Fibroblast of lung (primary cell): ENCODE measurements around the gene PTPN22.

ENCODE experiments used
- EZH2 ChIP-seq: IDR thresholded peaks from 2 replicates; pipeline ENCODE4 v1.5.1; 2012; ENCODE audit warnings: low read length, control low read depth, mild to moderate bottlenecking; ENCODE audit errors: missing control alignments
- TF ChIP-seq, protein P1 (sequence below), 2 donors: IDR thresholded peaks in 1 of 2; conservative IDR thresholded peaks in 1 of 2; 1 replicate in 1 of 2; 2 replicates in 1 of 2; pipeline ENCODE4 v1.5.1; 2011 to 2012; ENCODE audit warnings: low read length in 2 of 2, control low read depth in 1 of 2, inconsistent platforms in 1 of 2, low read depth in 1 of 2, mild to moderate bottlenecking in 1 of 2

DNA sequence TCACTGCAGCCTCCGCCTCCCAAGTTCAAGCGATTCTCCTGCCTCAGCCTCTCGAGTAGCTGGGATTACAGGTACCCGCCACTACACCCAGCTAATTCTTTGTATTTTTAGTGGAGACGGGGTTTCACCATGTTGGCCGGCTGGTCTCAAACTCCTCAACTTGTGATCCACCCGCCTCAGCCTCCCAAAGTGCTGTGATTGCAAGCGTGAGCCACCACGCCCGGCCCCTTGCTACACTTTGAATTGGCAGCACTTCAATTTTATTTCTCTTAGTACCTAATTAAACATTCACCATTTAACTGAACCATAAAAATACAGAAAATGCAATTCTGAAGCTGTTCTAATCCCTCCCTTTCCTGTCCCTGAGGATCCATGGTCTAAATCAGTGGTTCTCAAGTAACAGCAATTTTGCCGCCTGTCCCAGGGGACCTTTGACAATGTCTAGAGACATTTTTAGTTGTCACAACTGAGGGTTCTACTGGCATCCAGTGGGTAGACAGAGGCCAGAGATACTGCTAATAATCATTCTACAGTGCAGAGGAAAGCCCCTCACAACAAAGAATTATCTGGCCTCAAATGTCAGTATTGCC, 20.2 kb upstream of the PTPN22 start:
- TF ChIP-seq EZH2, result no peak
- TF ChIP-seq, protein P1, sequence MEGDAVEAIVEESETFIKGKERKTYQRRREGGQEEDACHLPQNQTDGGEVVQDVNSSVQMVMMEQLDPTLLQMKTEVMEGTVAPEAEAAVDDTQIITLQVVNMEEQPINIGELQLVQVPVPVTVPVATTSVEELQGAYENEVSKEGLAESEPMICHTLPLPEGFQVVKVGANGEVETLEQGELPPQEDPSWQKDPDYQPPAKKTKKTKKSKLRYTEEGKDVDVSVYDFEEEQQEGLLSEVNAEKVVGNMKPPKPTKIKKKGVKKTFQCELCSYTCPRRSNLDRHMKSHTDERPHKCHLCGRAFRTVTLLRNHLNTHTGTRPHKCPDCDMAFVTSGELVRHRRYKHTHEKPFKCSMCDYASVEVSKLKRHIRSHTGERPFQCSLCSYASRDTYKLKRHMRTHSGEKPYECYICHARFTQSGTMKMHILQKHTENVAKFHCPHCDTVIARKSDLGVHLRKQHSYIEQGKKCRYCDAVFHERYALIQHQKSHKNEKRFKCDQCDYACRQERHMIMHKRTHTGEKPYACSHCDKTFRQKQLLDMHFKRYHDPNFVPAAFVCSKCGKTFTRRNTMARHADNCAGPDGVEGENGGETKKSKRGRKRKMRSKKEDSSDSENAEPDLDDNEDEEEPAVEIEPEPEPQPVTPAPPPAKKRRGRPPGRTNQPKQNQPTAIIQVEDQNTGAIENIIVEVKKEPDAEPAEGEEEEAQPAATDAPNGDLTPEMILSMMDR (conservative IDR thresholded peaks at IDR 0.05 in 1 of 2, IDR thresholded peaks at IDR 0.05 in 1 of 2; ENCODE audit: low read depth in 1 of 2, low read length in 2 of 2), result no peak
